T1000 (cell line): ENCODE measurements around the gene UVRAG.

Experiments
- DNase-seq: peaks from one replicate; lab custom pipeline; 2025; ENCODE audit warnings: mixed read lengths; lab: John Stamatoyannopoulos, UW

The UVRAG gene

DNA sequence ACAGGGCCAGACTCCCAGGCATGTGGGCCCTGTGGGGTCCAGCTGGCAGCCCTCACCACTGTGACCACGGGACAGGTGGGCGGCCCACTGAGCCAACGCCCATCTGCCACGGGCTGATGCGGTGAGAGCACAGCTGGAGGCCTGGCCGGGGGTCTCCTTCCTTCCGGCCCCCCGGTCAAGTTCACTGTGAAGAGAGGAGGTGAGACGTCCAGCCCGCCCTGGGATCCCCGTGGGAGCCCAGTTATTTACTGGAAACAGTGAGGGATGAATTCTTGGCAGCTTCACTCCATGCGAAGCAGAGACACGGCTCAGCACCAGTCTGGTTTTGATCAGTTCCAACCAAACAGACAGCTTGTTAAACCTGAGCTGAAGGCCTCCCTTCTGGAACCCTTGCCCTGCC, 352.6 kb downstream of the UVRAG start:
- no peak for DNase-seq

DNA sequence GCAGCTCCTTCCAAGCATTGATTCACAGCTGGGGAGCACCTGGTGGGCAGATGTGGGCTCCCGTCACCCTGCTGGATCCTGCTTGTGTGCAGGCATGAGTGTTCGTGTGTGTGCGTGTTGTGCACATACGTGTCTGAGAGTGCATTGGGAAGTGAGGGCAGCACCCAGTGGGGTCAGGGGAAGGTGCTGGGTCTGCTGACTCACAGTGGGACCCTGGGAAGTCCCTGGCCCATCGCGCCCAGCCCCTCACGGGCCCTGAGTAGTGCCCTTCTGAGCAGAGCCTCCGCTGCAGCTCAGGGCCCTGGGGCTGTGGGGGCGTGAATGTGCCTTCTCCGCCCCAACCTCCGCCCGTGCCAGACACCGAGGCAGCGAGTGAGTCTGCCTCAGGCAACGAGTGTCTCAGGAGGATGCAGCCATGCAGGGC, 354.5 kb downstream of the UVRAG start:
- DNase-seq, result no peak

DNA sequence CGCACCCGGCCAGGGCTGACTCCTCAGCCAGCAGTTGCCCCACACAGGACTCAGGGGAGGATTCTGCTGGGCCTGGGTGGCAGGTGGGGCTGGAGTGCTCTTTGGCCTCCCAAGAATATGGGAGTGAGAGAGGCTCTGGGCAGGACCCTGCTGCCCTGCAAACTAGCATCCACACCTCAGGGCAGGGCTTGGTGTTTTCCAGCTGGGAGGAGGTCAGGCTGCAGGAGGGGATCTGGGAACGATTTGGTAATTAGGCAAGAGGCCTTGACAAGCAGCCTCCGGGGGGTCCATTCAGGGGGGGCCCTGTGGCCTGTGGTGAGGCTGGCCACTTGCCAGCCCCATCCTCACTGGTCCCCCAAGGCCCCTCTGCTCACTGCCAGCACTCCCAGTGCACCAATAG, 355.5 kb downstream of the UVRAG start:
- DNase-seq, result no peak

DNA sequence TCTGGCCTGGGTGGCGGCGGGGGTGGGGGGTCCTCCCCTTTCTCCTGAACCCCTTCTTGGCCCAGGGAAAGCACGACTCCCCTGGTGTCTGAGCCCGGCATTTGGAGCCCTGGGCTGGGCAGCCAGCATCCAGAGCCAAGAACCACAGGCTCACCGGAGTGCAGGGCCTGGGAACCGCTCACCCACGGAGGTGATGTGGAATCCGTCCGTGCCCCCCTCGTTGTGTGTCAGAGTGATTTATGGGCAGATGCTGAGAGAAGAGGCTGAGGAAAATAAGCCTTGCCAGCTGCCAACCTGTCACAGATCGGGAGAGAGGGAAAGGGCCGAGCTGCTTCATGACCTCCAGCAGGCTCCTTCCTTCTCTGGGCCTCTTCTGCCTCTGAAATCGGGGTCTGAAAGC, 357.6 kb downstream of the UVRAG start:
- no peak for DNase-seq

DNA sequence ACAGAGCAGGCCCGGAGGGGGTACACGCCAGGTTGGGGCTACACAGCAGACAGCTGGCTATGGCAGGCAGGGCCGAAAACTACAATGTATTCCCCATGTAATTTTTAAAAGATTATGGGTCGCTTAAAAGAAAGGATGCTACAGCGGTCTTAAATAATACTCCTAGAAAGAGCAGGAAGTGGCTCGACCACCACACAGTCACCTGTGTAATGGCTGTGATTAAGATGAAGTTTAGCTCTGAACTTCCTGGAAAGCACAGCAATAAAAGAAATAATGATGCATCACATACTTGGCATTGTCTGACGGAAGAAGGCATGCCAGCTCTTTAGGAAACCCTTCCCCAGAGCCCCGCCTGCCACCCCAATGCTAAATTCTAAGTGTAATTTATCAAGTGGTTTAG, 358.7 kb downstream of the UVRAG start:
- DNase-seq, result no peak

DNA sequence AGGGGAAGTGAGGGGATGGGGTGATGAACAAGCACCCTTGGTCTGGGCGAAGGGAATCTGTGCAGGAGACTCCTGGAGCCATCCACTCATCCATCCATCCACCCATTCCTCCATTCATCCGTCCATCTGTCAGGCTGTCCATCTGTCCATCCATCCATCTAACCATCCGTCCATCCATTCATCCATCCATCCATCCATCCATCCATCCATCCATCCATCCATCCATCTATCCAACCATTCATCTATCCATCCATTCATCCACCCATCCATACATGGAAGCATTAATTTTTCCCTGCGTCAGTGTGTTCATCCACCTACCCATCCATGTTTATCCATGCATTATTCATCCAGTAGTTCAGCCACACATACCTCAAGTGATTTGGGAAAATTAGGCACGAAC, 359.3 kb downstream of the UVRAG start:
- DNase-seq, result no peak

DNA sequence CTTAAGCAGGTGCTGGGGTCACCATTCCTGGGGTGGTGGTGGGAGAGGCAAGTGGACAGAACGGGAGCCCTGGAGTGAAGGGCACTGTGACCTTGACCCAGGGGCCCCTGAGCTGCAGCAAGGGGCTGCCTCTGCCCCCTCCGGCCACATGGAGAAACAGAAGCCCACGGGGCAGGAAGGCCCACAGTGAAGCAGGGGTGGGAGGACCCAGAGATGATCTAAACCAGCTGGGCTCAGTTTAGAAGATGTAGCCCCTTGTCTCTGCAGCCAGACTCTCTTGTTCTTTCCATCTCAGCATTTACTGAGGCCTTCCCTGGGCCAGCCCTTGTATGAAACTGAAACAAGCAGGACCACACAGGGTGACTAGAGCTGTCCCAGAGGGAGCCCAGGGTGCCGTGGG, 360.8 kb downstream of the UVRAG start:
- DNase-seq, result no peak

DNA sequence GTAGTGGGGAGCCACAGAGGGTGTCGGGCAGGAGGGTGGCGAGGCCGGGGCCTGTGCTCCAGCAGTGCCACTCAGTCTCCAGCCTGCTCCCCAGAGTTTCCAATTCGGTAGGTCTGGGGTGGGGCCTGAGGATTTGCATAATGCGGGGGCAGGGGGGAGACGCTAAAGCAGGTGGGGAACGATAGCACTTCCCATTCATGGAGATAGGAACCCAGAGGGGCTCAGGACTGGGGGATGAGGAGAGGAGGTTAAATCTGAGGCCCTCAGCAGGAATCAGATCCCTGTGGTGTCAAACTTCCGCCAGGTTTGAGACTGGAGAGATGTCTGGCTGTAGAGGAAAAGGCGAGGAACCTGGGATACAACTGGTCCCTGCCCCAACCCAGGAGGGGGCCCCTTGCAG, 361.5 kb downstream of the UVRAG start:
- DNase-seq, result no peak

DNA sequence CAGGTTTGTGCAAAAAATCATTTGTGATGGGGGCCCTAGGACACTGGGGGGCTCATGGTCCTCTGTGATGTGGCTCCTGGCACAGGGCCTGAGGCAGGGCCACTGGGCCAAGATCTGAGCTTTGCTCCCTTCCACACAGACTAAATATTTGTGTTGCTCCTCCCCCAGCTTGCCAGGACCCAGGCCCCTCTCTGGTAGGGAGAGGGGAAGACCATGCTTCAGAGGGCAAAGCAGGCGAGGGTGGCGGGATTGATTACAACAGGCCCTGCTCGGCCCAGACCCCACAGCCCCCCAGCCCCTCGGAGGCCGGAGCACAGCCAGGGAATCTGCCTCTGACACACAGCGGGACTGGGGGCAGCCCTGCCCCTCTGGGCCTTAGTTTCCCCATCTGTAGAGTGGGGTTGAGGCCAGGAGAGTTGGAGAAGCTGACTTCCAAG, 362.3 kb downstream of the UVRAG start:
- DNase-seq, result no peak

DNA sequence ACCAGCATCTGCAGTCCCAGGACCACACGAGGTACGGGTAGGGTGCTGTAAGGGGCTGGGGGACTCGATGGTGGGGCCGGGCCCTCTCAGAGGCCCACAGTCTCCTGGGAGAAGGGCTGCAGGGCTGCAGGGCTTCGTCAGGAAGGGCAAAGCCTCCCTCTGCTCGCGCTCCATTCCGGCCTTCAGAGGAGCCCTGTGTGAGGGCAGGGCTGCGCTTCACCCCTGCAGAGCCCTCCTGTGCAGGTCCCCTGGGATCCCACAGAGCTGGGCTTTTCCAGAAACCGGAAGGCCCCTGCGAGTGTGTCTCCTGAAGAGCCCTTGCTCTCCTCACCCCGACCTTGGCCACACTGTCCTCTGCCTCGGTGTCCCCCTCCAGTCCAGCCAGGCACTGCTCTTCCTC, 364.1 kb downstream of the UVRAG start:
- DNase-seq, result no peak

DNA sequence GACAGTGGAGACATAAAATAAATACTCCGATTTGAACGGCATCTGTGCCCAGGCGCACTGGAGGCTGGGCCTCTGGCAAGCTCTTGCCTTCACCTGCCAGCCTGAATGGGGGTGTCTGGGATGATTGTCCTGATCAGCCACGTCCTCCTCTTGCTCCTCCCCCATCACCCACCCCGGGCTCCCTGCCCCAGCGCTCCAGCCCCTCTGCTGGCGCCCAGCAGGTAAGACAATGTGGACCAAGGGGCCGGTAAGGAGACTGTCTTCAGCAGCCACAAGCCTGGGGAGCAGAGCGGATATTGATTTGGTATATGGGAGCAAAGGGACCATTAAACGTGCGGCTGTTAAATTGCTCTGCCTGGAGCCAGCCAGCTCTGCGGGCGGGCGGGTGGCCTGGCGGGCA, 366.4 kb downstream of the UVRAG start:
- no peak for DNase-seq

DNA sequence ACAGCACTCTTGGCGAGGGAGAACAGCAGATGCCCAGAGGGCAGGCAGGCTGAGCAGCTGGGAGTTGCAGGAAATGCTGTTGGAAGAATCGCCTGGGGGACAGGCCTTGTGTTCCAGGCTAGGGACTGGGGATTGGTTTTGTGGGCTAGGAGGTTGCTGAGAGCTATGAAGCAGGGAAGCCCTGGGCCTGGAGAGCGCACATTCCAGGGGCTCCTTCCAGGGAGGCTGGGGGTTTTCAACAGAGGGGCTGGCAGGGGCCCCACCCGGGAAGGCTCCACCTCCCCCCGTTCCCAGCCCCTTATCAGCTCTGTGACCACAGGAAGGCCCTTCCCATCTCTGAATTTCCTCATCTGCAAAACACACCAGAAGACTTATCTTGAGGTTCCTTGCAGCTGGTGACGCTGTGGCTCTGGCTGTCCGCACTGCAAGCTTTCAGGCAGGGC, 369.6 kb downstream of the UVRAG start:
- DNase-seq, result no peak

DNA sequence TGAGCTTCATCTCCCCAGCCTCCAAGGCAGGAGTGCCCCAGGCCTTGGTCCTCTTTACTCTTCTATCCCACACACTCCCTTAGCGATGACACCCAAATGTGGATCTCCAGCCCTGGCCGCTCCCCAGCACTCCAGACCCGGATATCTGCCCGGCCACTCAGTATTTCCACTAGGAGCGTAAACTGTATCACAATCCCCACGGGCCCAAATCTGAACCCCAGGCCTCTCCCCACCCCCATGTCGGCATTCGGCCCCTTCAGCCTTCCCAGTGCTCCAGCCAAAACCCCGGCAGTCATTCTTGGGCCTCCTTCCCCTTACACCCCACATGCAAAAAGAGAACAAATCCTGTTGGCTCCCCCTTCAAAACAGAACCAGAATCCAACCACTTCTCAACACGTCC, 370.5 kb downstream of the UVRAG start:
- no peak for DNase-seq

DNA sequence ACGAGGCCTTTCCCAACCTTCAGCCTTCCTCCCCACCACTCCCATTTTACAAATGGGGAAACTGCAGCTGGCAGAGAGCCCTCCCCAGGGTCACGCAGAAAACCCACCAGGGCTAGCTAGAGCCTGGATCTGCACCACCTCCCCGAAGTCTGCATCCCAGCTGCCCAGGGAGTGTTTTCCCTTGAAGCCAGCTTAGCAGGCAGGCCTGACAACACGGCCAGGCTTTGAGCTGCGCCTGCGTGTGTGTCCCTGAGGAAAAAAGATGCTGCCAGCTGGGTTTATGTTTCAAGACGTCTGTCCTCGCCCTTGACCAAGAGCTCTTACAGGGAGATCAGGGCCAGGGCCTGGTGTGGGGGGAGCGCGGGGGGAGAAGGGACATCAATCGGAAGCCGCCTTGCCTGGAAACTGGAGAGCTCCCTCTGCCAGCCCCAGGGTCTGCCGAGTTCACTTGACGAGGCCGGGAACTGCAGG, 371.0 kb downstream of the UVRAG start:
- DNase-seq, result no peak

DNA sequence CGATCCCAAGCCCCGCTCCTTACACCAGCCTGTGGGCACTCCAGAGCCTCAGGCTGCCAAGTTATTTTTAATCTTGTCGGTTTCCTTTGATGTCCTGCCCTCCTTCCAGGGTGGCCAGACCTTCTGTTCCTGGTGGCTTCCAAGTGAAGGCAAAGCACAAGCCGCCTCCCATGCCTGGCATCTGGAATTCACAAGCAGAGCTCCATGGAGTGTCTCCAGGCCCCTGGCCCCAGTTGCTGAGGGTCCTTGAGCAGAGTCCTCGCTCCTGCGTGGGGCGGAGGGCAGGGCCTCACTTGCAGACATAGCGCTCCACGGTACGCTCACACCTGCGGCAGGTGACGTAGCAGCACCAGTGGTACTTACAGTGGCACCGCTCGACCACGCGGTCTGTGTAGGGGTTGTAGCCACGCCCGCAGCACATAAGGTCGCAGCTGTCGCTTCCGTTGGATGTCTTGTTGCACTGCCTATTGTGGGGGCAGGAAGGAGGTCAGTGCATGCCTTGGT, 371.8 kb downstream of the UVRAG start:
- no peak for DNase-seq

DNA sequence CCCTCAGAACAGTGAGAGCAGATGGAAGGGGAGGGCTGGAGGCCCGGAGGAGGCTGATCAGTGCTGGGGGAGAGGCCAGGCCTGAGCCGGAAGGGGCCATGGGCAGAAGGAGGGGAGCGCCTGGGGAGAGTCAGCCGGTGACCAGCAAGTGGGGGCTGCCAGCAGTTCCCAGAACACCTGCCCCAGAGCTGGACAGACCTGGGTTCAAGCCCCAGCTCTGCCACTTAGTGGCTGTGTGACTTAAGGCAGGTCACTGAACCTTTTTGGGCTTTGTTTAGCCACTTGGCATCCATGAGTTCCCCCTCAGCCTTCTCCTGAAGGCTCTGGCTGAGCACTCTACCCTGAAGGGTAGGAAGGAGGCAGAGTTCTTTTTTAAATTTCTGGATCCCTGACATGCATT, 373.9 kb downstream of the UVRAG start:
- no peak for DNase-seq

DNA sequence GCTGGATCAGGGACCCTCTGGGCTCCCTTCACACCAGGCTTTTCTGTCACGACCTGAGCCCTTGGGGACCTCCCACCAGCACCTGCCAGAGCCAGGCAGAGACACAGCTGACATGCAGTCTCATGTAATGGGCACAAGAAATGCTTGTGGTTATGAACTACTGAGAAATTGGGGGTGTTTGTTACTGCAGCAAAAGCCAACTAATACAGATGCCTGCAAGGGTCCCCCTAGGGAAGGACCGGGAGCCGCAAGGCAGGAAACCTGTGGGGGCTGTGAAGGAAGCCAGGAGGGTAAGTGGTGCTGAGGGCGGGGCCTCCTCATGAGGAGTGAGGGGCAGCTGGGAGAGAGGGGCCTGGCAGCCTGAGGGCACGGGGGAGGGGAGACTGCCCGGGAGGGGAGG, 374.7 kb downstream of the UVRAG start:
- no peak for DNase-seq

DNA sequence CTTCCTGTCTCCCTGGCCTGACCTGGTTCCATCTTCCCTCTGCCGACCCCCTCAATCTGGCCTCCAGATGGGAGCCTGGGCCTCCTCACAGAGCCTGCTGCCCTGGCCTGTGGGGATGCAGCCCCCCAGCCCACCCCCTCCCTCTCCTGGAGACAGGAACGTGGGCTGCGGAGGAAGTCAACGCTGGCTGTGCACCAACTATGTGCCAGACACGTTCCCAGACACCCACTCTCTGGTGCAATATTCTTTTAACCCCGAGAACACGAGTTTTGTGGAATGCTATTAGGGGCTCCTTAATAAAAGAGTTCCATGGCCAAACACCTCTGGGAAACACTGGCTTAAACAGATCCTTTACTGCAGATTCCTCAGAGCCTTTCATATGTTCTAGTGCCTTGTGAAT, 375.4 kb downstream of the UVRAG start:
- DNase-seq, result no peak
